WTC11 (cell line): ENCODE results near the gene MAP6D1. TPM values are rescaled to one million over a fixed set of nuclear protein-coding genes. Genes with fewer than 3 reads are reported as not detected.

ENCODE experiments used
- ATAC-seq: fragments of 200-7000 bp; cut with Tn5 transposase; 2 replicates; pipeline ENCODE4 v1.10.0; 2021; ENCODE audit warnings: mild to moderate bottlenecking, moderate library complexity
- CTCF ChIA-PET: fragments of 300-600 bp; sonication (Branson Sonifier 250); formaldehyde crosslinking; loops from one replicate; lab custom pipeline; 2021; ENCODE audit warnings: antibody characterized with exemption; lab: Charles Lee
- POLR2A ChIA-PET: fragments of 350-600 bp; sonication (Branson Sonifier 250); formaldehyde crosslinking; loops from one replicate; lab custom pipeline; 2021; ENCODE audit warnings: antibody characterized with exemption; lab: Charles Lee
- DNase-seq: peaks from one replicate; pipeline ENCODE4 v3.0.0; 2021; ENCODE audit warnings: low spot score
- H3K27ac Mint-ChIP-seq: 2 replicates; pipeline ENCODE4 v1.8.0; 2021; ENCODE audit warnings: mixed read lengths
- H3K27me3 Mint-ChIP-seq: 2 replicates; pipeline ENCODE4 v1.8.0; 2021; ENCODE audit warnings: low read depth, mild to moderate bottlenecking, moderate library complexity, mixed read lengths
- H3K36me3 Mint-ChIP-seq: 2 replicates; pipeline ENCODE4 v1.8.0; 2021; ENCODE audit warnings: mixed read lengths
- H3K4me1 Mint-ChIP-seq: 2 replicates; pipeline ENCODE4 v1.8.0; 2022; ENCODE audit warnings: mixed read lengths
- H3K4me3 Mint-ChIP-seq: 2 replicates; pipeline ENCODE4 v1.8.0; 2021; ENCODE audit warnings: mild to moderate bottlenecking, moderate library complexity, mixed read lengths
- H3K9me3 Mint-ChIP-seq: 2 replicates; pipeline ENCODE4 v1.8.0; 2021; ENCODE audit warnings: mixed read lengths
- ATF3 ChIP-seq: sonication (generic); formaldehyde crosslinking; conservative IDR thresholded peaks from 2 replicates; pipeline ENCODE4 v1.8.1; 2022; ENCODE audit warnings: mild to moderate bottlenecking, missing genetic modification reagents
- CREM ChIP-seq: sonication (generic); formaldehyde crosslinking; IDR thresholded peaks from 2 replicates; pipeline ENCODE4 v1.8.1; 2022; ENCODE audit warnings: mild to moderate bottlenecking, missing genetic modification reagents, moderate library complexity
- CTCF ChIP-seq: fragments of 200-600 bp; IDR thresholded peaks from 2 replicates; pipeline ENCODE4 v1.8.0; 2022; ENCODE audit warnings: antibody characterized with exemption
- E2F5 ChIP-seq: sonication (generic); formaldehyde crosslinking; IDR thresholded peaks from 2 replicates; pipeline ENCODE4 v1.8.1; 2022; ENCODE audit warnings: mild to moderate bottlenecking, moderate library complexity, missing genetic modification reagents
- EMX1 ChIP-seq: fragments of 250-450 bp; sonication (Bioruptor Pico); IDR thresholded peaks from 2 replicates; pipeline ENCODE4 v1.8.0; 2021; ENCODE audit warnings: mild to moderate bottlenecking
- ESRRA ChIP-seq: sonication (generic); formaldehyde crosslinking; IDR thresholded peaks from 2 replicates; pipeline ENCODE4 v1.8.1; 2022; ENCODE audit warnings: mild to moderate bottlenecking, missing genetic modification reagents, borderline replicate concordance
- ETV6 ChIP-seq: sonication (generic); formaldehyde crosslinking; IDR thresholded peaks from 2 replicates; pipeline ENCODE4 v1.8.1; 2022; ENCODE audit warnings: mild to moderate bottlenecking, missing genetic modification reagents
- FOXJ3 ChIP-seq: sonication (generic); formaldehyde crosslinking; IDR thresholded peaks from 2 replicates; pipeline ENCODE4 v1.9.0; 2021; ENCODE audit warnings: missing genetic modification reagents, mild to moderate bottlenecking, borderline replicate concordance
- GABPB1 ChIP-seq: sonication (generic); formaldehyde crosslinking; IDR thresholded peaks from 2 replicates; pipeline ENCODE4 v1.8.1; 2023; ENCODE audit warnings: mild to moderate bottlenecking, missing genetic modification reagents
- JAZF1 ChIP-seq: fragments of 250-450 bp; sonication (Bioruptor Pico); IDR thresholded peaks from 2 replicates; pipeline ENCODE4 v1.9.0; 2021; ENCODE audit warnings: moderate library complexity, mild to moderate bottlenecking, inconsistent platforms
- JUN ChIP-seq: sonication (generic); formaldehyde crosslinking; IDR thresholded peaks from 2 replicates; pipeline ENCODE4 v1.8.0; 2023; ENCODE audit warnings: mild to moderate bottlenecking, missing genetic modification reagents
- KAT7 ChIP-seq: sonication (generic); formaldehyde crosslinking; IDR thresholded peaks from 2 replicates; pipeline ENCODE4 v1.8.1; 2023; ENCODE audit warnings: missing genetic modification reagents, mild to moderate bottlenecking, borderline replicate concordance
- MYBL2 ChIP-seq: sonication (generic); formaldehyde crosslinking; IDR thresholded peaks from 2 replicates; pipeline ENCODE4 v1.8.1; 2023; ENCODE audit warnings: mild to moderate bottlenecking, moderate library complexity, missing genetic modification reagents
- NFATC4 ChIP-seq: fragments of 250-450 bp; sonication (Bioruptor Pico); IDR thresholded peaks from 2 replicates; pipeline ENCODE4 v1.9.0; 2021; ENCODE audit warnings: mild to moderate bottlenecking
- NFYB ChIP-seq: sonication (generic); formaldehyde crosslinking; conservative IDR thresholded peaks from 2 replicates; pipeline ENCODE4 v1.8.0; 2022; ENCODE audit warnings: low read depth, missing genetic modification reagents
- NR2C2 ChIP-seq: sonication (generic); formaldehyde crosslinking; IDR thresholded peaks from 2 replicates; pipeline ENCODE4 v1.8.0; 2022; ENCODE audit warnings: mild to moderate bottlenecking, missing genetic modification reagents
- PREB ChIP-seq: sonication (generic); formaldehyde crosslinking; IDR thresholded peaks from 2 replicates; pipeline ENCODE4 v1.8.1; 2022; ENCODE audit warnings: mild to moderate bottlenecking, missing genetic modification reagents, moderate library complexity, borderline replicate concordance
- TEAD4 ChIP-seq: sonication (generic); formaldehyde crosslinking; IDR thresholded peaks from 2 replicates; pipeline ENCODE4 v1.8.0; 2022; ENCODE audit warnings: mild to moderate bottlenecking, missing genetic modification reagents
- ZNF121 ChIP-seq: sonication (generic); formaldehyde crosslinking; IDR thresholded peaks from 2 replicates; pipeline ENCODE4 v1.8.0; 2023; ENCODE audit warnings: missing genetic modification reagents
- ZNF396 ChIP-seq: fragments of 250-450 bp; sonication (Bioruptor Pico); IDR thresholded peaks from 2 replicates; pipeline ENCODE4 v1.8.0; 2021; ENCODE audit warnings: mild to moderate bottlenecking, moderate library complexity, borderline replicate concordance
- ZNF425 ChIP-seq: fragments of 250-450 bp; sonication (Bioruptor Pico); conservative IDR thresholded peaks from 2 replicates; pipeline ENCODE4 v1.9.0; 2021; ENCODE audit warnings: mild to moderate bottlenecking
- total RNA-seq: library from RNA; stranded (reverse); gene quantifications from 3 replicates; pipeline ENCODE4 v1.2.3, GENCODE V29; 2021
- TF ChIP-seq, protein P1 (sequence below): sonication (generic); formaldehyde crosslinking; IDR thresholded peaks from 2 replicates; pipeline ENCODE4 v1.8.1; 2023; ENCODE audit warnings: mild to moderate bottlenecking, moderate library complexity, missing genetic modification reagents
- TF ChIP-seq, protein P2 (sequence below): sonication (generic); formaldehyde crosslinking; IDR thresholded peaks from 2 replicates; pipeline ENCODE4 v1.8.0; 2022; ENCODE audit warnings: mild to moderate bottlenecking, missing genetic modification reagents
- TF ChIP-seq, protein P3 (sequence below): fragments of 250-450 bp; sonication (Bioruptor Pico); IDR thresholded peaks from 2 replicates; pipeline ENCODE4 v1.9.0; 2021; ENCODE audit warnings: mild to moderate bottlenecking, borderline replicate concordance

MAP6D1 gene
- total RNA-seq, 1 experiment from 2014 or later: 6.3 TPM

DNA sequence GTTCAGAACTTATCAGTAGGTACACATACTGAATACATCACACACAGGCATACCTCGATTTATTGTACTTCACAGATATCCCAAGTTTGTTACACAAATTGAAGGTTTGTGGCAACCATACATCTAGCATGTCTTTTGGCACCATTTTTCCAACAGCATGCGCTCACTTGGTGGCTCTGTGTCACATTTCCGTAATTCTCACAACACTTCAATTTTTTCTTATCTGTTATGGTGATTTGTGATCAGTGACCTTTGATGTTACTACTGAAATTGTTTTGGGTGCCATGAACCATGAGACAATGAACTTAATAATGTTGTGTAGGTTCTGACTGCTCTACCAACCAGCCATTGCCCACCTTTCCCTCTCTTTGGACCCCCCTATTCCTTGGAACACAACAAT lies 48.5 kb upstream of the MAP6D1 start:
- ChIA-PET CTCF (no interaction called here), POLR2A (no interaction called here)
- H3K4me1 Mint-ChIP-seq: peaks cover 7% of the 10 kb centered on the region
- no peaks in the 10 kb centered on the region for H3K9me3 Mint-ChIP-seq
- no peak overlapping the region for H3K4me3 Mint-ChIP-seq
- no peaks in the 10 kb centered on the region for H3K27me3 Mint-ChIP-seq
- no peak overlapping the region for H3K27ac Mint-ChIP-seq
- DNase-seq (no peak), ATAC-seq (no peak)
- TF ChIP-seq GABPB1 (CRISPR knock-in tag) (no peak), CTCF (no peak), ESRRA (CRISPR knock-in tag) (no peak), CREM (CRISPR knock-in tag) (no peak), KAT7 (CRISPR knock-in tag) (no peak), EMX1 (CRISPR knock-in tag) (no peak), NFATC4 (CRISPR knock-in tag) (no peak), NR2C2 (no peak), FOXJ3 (CRISPR knock-in tag) (no peak), ZNF396 (CRISPR knock-in tag) (no peak), TEAD4 (no peak), JUN (no peak)
- TF ChIP-seq, protein P1, sequence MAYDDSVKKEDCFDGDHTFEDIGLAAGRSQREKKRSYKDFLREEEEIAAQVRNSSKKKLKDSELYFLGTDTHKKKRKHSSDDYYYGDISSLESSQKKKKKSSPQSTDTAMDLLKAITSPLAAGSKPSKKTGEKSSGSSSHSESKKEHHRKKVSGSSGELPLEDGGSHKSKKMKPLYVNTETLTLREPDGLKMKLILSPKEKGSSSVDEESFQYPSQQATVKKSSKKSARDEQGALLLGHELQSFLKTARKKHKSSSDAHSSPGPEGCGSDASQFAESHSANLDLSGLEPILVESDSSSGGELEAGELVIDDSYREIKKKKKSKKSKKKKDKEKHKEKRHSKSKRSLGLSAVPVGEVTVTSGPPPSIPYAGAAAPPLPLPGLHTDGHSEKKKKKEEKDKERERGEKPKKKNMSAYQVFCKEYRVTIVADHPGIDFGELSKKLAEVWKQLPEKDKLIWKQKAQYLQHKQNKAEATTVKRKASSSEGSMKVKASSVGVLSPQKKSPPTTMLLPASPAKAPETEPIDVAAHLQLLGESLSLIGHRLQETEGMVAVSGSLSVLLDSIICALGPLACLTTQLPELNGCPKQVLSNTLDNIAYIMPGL: no peak
- TF ChIP-seq, protein P2, sequence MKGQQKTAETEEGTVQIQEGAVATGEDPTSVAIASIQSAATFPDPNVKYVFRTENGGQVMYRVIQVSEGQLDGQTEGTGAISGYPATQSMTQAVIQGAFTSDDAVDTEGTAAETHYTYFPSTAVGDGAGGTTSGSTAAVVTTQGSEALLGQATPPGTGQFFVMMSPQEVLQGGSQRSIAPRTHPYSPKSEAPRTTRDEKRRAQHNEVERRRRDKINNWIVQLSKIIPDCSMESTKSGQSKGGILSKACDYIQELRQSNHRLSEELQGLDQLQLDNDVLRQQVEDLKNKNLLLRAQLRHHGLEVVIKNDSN (CRISPR knock-in tag): no peak
- peaks cover 10% of the 10 kb centered on the region for H3K36me3 Mint-ChIP-seq

DNA sequence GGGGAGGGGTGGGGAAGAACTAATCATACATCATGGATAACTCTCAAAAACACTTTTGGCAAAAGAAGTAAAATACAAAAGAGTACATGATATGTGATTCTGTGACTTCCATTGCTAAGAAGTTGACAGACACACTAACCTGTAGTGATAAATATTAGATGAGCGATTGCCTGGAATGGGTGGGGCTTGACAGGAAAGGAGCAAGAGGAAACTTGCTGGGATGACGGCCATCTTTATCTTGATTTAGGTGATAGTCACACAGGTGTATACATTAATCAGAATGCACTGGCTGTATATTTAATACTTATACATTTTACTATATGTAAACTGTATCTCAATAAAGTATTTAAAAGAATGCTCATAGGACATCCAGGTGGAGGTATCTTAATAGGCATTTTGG lies 46.2 kb upstream of the MAP6D1 start:
- ATAC-seq: no peak
- Mint-ChIP-seq H3K4me1 (no peaks in the 10 kb centered on the region), H3K36me3 (peaks cover 10% of the 10 kb centered on the region), H3K27ac (no peak overlapping the region), H3K27me3 (no peaks in the 10 kb centered on the region), H3K4me3 (no peak overlapping the region), H3K9me3 (no peaks in the 10 kb centered on the region)
- POLR2A ChIA-PET: no interaction called here
- CTCF ChIA-PET: no interaction called here
- DNase-seq: no peak
- TF ChIP-seq ETV6 (CRISPR knock-in tag): no peak
- TF ChIP-seq ZNF121 (CRISPR knock-in tag): no peak
- TF ChIP-seq, protein P3, sequence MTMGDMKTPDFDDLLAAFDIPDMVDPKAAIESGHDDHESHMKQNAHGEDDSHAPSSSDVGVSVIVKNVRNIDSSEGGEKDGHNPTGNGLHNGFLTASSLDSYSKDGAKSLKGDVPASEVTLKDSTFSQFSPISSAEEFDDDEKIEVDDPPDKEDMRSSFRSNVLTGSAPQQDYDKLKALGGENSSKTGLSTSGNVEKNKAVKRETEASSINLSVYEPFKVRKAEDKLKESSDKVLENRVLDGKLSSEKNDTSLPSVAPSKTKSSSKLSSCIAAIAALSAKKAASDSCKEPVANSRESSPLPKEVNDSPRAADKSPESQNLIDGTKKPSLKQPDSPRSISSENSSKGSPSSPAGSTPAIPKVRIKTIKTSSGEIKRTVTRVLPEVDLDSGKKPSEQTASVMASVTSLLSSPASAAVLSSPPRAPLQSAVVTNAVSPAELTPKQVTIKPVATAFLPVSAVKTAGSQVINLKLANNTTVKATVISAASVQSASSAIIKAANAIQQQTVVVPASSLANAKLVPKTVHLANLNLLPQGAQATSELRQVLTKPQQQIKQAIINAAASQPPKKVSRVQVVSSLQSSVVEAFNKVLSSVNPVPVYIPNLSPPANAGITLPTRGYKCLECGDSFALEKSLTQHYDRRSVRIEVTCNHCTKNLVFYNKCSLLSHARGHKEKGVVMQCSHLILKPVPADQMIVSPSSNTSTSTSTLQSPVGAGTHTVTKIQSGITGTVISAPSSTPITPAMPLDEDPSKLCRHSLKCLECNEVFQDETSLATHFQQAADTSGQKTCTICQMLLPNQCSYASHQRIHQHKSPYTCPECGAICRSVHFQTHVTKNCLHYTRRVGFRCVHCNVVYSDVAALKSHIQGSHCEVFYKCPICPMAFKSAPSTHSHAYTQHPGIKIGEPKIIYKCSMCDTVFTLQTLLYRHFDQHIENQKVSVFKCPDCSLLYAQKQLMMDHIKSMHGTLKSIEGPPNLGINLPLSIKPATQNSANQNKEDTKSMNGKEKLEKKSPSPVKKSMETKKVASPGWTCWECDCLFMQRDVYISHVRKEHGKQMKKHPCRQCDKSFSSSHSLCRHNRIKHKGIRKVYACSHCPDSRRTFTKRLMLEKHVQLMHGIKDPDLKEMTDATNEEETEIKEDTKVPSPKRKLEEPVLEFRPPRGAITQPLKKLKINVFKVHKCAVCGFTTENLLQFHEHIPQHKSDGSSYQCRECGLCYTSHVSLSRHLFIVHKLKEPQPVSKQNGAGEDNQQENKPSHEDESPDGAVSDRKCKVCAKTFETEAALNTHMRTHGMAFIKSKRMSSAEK (CRISPR knock-in tag): no peak
- no peak for TF ChIP-seq ATF3 (CRISPR knock-in tag)
- TF ChIP-seq E2F5 (CRISPR knock-in tag): no peak
- no peak for TF ChIP-seq ZNF396 (CRISPR knock-in tag)
- TF ChIP-seq GABPB1 (CRISPR knock-in tag): no peak
- no peak for TF ChIP-seq KAT7 (CRISPR knock-in tag)
- TF ChIP-seq ESRRA (CRISPR knock-in tag): no peak
- no peak for TF ChIP-seq PREB
- TF ChIP-seq MYBL2 (CRISPR knock-in tag): no peak
- TF ChIP-seq ZNF425 (CRISPR knock-in tag): no peak
- TF ChIP-seq JAZF1: no peak
- TF ChIP-seq NFYB (CRISPR knock-in tag): no peak
